BLaER1 treated with 17β-estradiol and CSF1 and Interleukin-3, amounts not matched to agents 10 nM and 100 nM (cell line): ENCODE measurements around the gene ZBTB20.
"Not testable (repeated sequence)": the region's sequence is repeated elsewhere in the genome, so short reads cannot be mapped to it uniquely, and the experiment has no call there.

ENCODE experiments used
- H3K27ac ChIP-seq, 11 experiments: shearing (Covaris generic); formaldehyde crosslinking; 2 replicates each; pipeline ENCODE4 v1.8.1; 2022
- H3K27me3 ChIP-seq, 11 experiments: shearing (Covaris generic); formaldehyde crosslinking; 2 replicates each; pipeline ENCODE4 v1.8.1; 2022
- H3K36me3 ChIP-seq, 11 experiments: shearing (Covaris generic); formaldehyde crosslinking; 2 replicates each; pipeline ENCODE4 v1.8.1; 2022
- H3K4me1 ChIP-seq, 10 experiments: shearing (Covaris generic); formaldehyde crosslinking; 2 replicates each; pipeline ENCODE4 v1.8.1; 2022
- H3K4me2 ChIP-seq, 11 experiments: shearing (Covaris generic); formaldehyde crosslinking; 2 replicates each; pipeline ENCODE4 v1.8.1; 2022
- H3K4me3 ChIP-seq, 10 experiments: shearing (Covaris generic); formaldehyde crosslinking; 2 replicates each; pipeline ENCODE4 v1.8.1; 2022
- H3K9ac ChIP-seq, 11 experiments: shearing (Covaris generic); formaldehyde crosslinking; 2 replicates each; pipeline ENCODE4 v1.8.1; 2022
- H3K9me3 ChIP-seq, 11 experiments: shearing (Covaris generic); formaldehyde crosslinking; replicated peaks in 1 of 11; 2 replicates each; pipeline ENCODE4 v1.8.1; 2022
- H4K20me1 ChIP-seq, 11 experiments: shearing (Covaris generic); formaldehyde crosslinking; 2 replicates each; pipeline ENCODE4 v1.8.1; 2022
- Cebpa-rat ChIP-seq, 11 experiments: shearing (Covaris generic); IDR thresholded peaks; 2 replicates each; pipeline ENCODE4 v1.8.1; 2022

ZBTB20 gene

DNA sequence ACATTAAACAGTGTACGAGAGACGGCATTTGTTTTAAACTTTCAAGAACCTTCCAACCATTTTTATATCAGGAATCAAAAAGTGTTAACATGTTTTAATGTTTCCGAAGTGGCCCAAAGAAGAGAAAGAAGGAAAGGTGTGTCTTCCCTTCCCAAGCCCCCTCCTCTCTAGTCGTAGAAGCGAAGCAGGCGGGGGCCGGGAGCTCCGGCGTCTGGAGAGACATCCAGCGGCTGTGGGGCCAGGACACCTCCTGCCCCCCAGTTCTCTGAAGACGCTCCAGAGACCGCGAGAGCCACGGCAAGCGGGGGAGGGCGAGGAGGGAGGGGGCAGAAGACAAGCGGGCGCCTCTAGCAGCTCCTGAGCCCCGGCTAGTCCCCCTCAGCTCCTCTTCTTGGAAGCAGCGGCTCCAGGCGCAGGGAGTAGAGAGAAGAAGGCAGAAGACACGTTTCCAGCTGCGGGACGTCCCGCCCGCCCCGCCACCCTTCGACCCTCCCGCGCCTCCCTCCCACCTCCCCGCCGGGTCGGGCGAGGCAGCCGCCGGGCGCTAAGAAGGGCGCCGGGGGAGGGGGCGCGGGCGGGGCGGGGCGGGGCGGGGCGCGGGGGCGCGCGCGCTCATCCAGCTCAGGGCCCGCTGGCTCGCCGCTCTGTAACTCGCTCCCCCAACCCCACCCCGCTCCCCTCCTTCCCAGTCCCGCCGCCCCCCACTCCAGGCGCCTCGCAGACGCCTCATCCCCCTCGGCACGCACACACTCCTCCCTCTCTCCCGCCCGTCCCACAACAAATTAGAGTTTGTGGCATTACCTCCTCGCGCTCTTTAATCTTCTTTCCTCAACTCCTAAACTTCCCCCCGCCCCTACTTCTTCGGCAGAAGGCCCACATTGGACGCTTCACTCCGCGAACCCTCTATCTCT lies at the start of gene ZBTB20:
Gene ZBTB20 (minus strand): TSS at position 871 of the 911 bp plus-strand sequence.
- peak within 1 kb of the TSS; percentile 85 to 96 (median 93) for H3K27ac ChIP-seq
- H3K9ac ChIP-seq: peak within 1 kb of the TSS; percentile 90 to 98 (median 94)
- no peaks in the 10 kb centered on the region for H3K9me3 ChIP-seq
- TF ChIP-seq Cebpa-rat (IDR thresholded peaks at IDR 0.05): no peak
- H3K27me3 ChIP-seq: no peaks in the 10 kb centered on the region
- peaks cover 7 to 28% (median 20%) of the 10 kb centered on the region in 10 experiments; a peak in 18 of 20 replicates for H3K4me1 ChIP-seq
- H3K36me3 ChIP-seq: no peaks in the 10 kb centered on the region
- H4K20me1 ChIP-seq: no peaks in the 10 kb centered on the region; a peak in 1 of 22 replicates
- H3K4me3 ChIP-seq: peak within 1 kb of the TSS; percentile 77 to 94 (median 86)
- peak within 1 kb of the TSS; percentile 79 to 94 (median 87) for H3K4me2 ChIP-seq

DNA sequence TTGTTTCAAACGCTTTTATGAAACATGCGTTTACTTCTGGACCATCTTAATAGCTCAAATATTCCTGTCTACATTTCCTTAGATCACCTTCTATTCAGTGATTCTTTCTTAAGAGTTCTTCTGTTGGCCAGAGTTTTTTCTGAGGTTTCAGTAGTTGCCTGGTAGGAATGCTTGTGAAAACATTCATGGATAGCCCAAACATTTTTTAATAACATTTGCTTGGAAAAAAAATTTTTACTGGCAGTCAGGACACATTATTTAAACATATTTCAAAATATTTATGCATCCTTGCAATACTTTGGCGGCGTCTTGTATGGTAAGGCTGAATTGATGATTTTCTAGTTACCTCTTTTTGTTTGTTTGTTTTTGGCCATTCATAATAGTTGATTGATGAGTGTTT lies 47.4 kb upstream of the ZBTB20 start:
- no peaks in the 10 kb centered on the region for H3K27me3 ChIP-seq
- H3K9me3 ChIP-seq: peaks cover 11 to 29% (median 20%) of the 10 kb centered on the region in 11 experiments
- no peak overlapping the region for H3K4me3 ChIP-seq
- no peak overlapping the region for H3K4me2 ChIP-seq
- no peak for TF ChIP-seq Cebpa-rat (IDR thresholded peaks at IDR 0.05)
- no peak overlapping the region for H3K27ac ChIP-seq
- no peaks in the 10 kb centered on the region for H3K36me3 ChIP-seq
- no peak overlapping the region for H3K9ac ChIP-seq
- H4K20me1 ChIP-seq: no peaks in the 10 kb centered on the region
- no peaks in the 10 kb centered on the region for H3K4me1 ChIP-seq

DNA sequence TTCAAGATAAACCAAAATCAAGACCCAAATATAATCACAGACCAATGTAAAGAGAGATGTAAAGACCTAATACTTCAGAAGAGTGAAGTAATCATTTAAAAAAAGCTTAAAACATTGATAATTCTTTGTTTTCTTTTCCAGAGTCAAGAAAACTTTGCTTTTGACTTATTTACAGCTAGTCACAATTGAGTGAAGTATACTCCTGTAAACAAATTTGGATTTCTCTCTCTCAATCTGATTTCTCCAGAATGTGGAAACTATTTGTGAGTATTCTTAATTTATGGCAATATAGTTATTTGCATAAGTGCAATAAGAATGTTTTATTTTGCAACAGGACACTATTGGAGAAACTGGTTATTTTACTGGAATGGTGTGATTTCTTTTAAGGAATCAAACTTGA lies 43.7 kb upstream of the ZBTB20 start:
- Histone ChIP-seq H3K27me3 (no peaks in the 10 kb centered on the region), H3K4me2 (no peak overlapping the region), H3K9ac (no peak overlapping the region), H3K9me3 (peaks cover 13 to 35% (median 24%) of the 10 kb centered on the region in 11 experiments), H3K36me3 (no peaks in the 10 kb centered on the region), H3K27ac (no peak overlapping the region), H3K4me1 (peaks cover 0 to 23% (median 11%) of the 10 kb centered on the region in 10 experiments; a peak in 16 of 20 replicates), H4K20me1 (no peaks in the 10 kb centered on the region), H3K4me3 (no peak overlapping the region)
- no peak for TF ChIP-seq Cebpa-rat (IDR thresholded peaks at IDR 0.05)

GRCh38 chr3:115187149-115187757 lies 40.2 kb upstream of the ZBTB20 start:
- Histone ChIP-seq H3K9ac (0 out of 22 replicates have a peak overlapping the region, but pooled peaks of 1 of the 11 experiments have one; percentile 1), H4K20me1 (no peaks in the 10 kb centered on the region), H3K27ac (peak overlapping the region in 4 of 11 experiments; percentile 7 to 57 (median 40); a peak in 6 of 22 replicates), H3K4me3 (no peak overlapping the region; a peak in 2 of 20 replicates), H3K9me3 (peaks cover 16 to 30% (median 26%) of the 10 kb centered on the region in 11 experiments), H3K27me3 (no peaks in the 10 kb centered on the region), H3K36me3 (no peaks in the 10 kb centered on the region), H3K4me2 (peak overlapping the region in 10 of 11 experiments; percentile 6 to 85 (median 48); a peak in 16 of 22 replicates), H3K4me1 (peaks cover 0 to 26% (median 11%) of the 10 kb centered on the region in 10 experiments; a peak in 16 of 20 replicates)
- no peak for TF ChIP-seq Cebpa-rat (IDR thresholded peaks at IDR 0.05)

- peak overlapping the region in 10 of 11 experiments; percentile 6 to 85 (median 48); a peak in 16 of 22 replicates for H3K4me2 ChIP-seq
- no peaks in the 10 kb centered on the region for H3K36me3 ChIP-seq
- no peaks in the 10 kb centered on the region for H4K20me1 ChIP-seq
- no peak overlapping the region; a peak in 1 of 20 replicates for H3K4me3 ChIP-seq
- peaks cover 12 to 30% (median 21%) of the 10 kb centered on the region in 11 experiments for H3K9me3 ChIP-seq
- H3K9ac ChIP-seq: 0 out of 22 replicates have a peak overlapping the region, but pooled peaks of 1 of the 11 experiments have one; percentile 1
- peak overlapping the region in 2 of 11 experiments; percentile 45 to 57; a peak in 4 of 22 replicates for H3K27ac ChIP-seq
- no peak for TF ChIP-seq Cebpa-rat (IDR thresholded peaks at IDR 0.05)
- no peaks in the 10 kb centered on the region for H3K27me3 ChIP-seq
- peaks cover 0 to 26% (median 11%) of the 10 kb centered on the region in 10 experiments; a peak in 16 of 20 replicates for H3K4me1 ChIP-seq
Observed at GRCh38 chr3:115186351-115187148, 39.5 kb upstream of the ZBTB20 start.

- H4K20me1 ChIP-seq, H3K4me2 ChIP-seq, H3K27me3 ChIP-seq, H3K36me3 ChIP-seq, H3K4me3 ChIP-seq, H3K9ac ChIP-seq, H3K27ac ChIP-seq: not testable (repeated sequence)
- peaks cover 0 to 26% (median 11%) of the 10 kb centered on the region in 10 experiments; a peak in 16 of 20 replicates for H3K4me1 ChIP-seq
- peaks cover 0 to 17% (median 8%) of the 10 kb centered on the region in 11 experiments; a peak in 15 of 22 replicates for H3K9me3 ChIP-seq
Observed at GRCh38 chr3:115184859-115185572, 37.9 kb upstream of the ZBTB20 start.

DNA sequence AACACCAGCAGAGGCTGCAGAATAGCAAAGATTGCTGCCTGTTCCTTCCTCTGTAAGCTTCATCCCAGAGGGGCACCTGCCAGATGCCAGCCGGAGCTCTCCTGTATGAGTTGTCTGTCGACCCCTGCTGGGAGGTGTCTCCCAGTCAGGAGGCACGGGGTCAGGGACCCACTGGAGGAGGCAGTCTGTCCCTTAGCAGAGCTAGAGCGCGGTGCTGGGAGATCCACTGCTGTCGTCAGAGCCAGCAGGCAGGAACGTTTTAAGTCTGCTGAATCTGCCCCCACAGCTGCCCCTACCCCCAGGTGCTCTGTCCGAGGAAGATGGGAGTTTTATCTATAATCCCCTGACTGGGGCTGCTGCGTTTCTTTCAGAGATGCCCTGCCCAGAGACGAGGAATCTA lies 31.8 kb upstream of the ZBTB20 start:
- not testable (repeated sequence) for H3K27me3 ChIP-seq, H3K9me3 ChIP-seq, H3K27ac ChIP-seq, H3K36me3 ChIP-seq, H4K20me1 ChIP-seq, H3K4me3 ChIP-seq, H3K4me1 ChIP-seq, H3K9ac ChIP-seq, H3K4me2 ChIP-seq

GRCh38 chr3:115169808-115170207 lies 22.7 kb upstream of the ZBTB20 start:
- H3K27me3 ChIP-seq: no peaks in the 10 kb centered on the region
- no peak for TF ChIP-seq Cebpa-rat (IDR thresholded peaks at IDR 0.05)
- H3K9ac ChIP-seq: no peak overlapping the region
- no peak overlapping the region for H3K4me2 ChIP-seq
- H3K4me3 ChIP-seq: no peak overlapping the region
- H3K4me1 ChIP-seq: no peaks in the 10 kb centered on the region; a peak in 1 of 20 replicates
- no peak overlapping the region for H3K27ac ChIP-seq
- no peaks in the 10 kb centered on the region for H3K36me3 ChIP-seq
- H3K9me3 ChIP-seq: no peaks in the 10 kb centered on the region
- no peaks in the 10 kb centered on the region for H4K20me1 ChIP-seq
